Activated CD4-positive, alpha-beta T cell treated with anti-CD3 and anti-CD28 coated beads, Interleukin-2, amount 10 ng/mL, durations not matched to agents 7 days and 5 days (primary cell): ENCODE data around the gene CRYZL1. TPM values are rescaled to one million over a fixed set of nuclear protein-coding genes. Genes with fewer than 3 reads are reported as not detected.

ENCODE experiments used
- CTCF ChIA-PET: fragments of 350-600 bp; sonication (Branson Sonifier 250); formaldehyde crosslinking; loops from one replicate; lab custom pipeline; 2021; ENCODE audit warnings: antibody characterized with exemption; lab: Charles Lee
- POLR2A ChIA-PET: fragments of 350-600 bp; sonication (Branson Sonifier 250); formaldehyde crosslinking; loops from one replicate; lab custom pipeline; 2021; ENCODE audit warnings: antibody characterized with exemption; lab: Charles Lee
- DNase-seq: peaks from one replicate; pipeline ENCODE4 v3.0.0-alpha.2; 2020
- H3K27ac Mint-ChIP-seq: one replicate; pipeline ENCODE4 v1.8.0; 2021; ENCODE audit warnings: mild to moderate bottlenecking, moderate library complexity, mixed read lengths
- H3K27me3 Mint-ChIP-seq: one replicate; pipeline ENCODE4 v1.8.0; 2021; ENCODE audit warnings: mixed read lengths
- H3K36me3 Mint-ChIP-seq: one replicate; pipeline ENCODE4 v1.8.0; 2021; ENCODE audit warnings: low read depth, mixed read lengths
- H3K4me1 Mint-ChIP-seq: one replicate; pipeline ENCODE4 v1.8.0; 2021; ENCODE audit warnings: mixed read lengths
- H3K4me3 Mint-ChIP-seq: one replicate; pipeline ENCODE4 v1.8.0; 2021; ENCODE audit warnings: mild to moderate bottlenecking, moderate library complexity, mixed read lengths
- H3K9me3 Mint-ChIP-seq: one replicate; pipeline ENCODE4 v1.8.0; 2021; ENCODE audit warnings: mixed read lengths
- total RNA-seq, 2 experiments: library from RNA; stranded (reverse); gene quantifications; one replicate each; pipeline ENCODE4 v1.2.3, GENCODE V29; 2021

The CRYZL1 gene
- total RNA-seq, 2 experiments from 2014 or later = 34.5 to 38.4 TPM

DNA sequence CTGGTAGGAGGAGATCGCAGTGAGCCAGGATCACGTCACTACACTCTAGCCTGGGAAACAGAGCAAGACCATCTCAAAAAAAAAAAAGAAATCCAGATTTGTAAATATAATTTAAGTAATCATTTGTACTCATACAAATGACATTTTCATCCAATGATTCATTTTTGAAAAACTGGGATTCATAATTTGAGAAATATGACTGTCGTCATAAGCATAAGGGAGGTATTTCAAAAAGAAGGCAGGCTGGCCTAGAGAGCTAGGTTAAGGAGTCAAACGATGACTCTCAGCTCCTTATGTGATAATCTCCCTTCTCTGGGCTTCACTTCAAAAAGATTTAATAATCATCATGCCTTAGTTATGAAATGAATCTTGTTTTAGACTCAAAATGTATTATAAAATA is 101.9 kb downstream of the CRYZL1 start:
- H3K4me3 Mint-ChIP-seq = no peak overlapping the region

More for the DNA sequence above, 101.9 kb downstream of the CRYZL1 start:
- H3K36me3 Mint-ChIP-seq = peaks cover 49% of the 10 kb centered on the region
- H3K27me3 Mint-ChIP-seq = no peaks in the 10 kb centered on the region
- POLR2A ChIA-PET = no interaction called here
- peaks cover 30% of the 10 kb centered on the region for H3K4me1 Mint-ChIP-seq
- H3K27ac Mint-ChIP-seq = no peak overlapping the region
- no peak for DNase-seq
- CTCF ChIA-PET = interaction anchor here (0.6 to 1.1 kb wide), 2 partner anchors 18 to 736 kb away, joined by 3 to 4 read pairs; no protein-coding TSS in a partner anchor
- H3K9me3 Mint-ChIP-seq = no peaks in the 10 kb centered on the region

Other genes starting within 250 kb of the CRYZL1 start
- 10 to 100 TPM; 11.3 to 11.8 TPM for gene IFNGR2, start 238.3 kb downstream of the CRYZL1 start, total RNA-seq
- 10 to 100 TPM; 33.5 to 34.4 TPM for gene TMEM50B, start 161.8 kb downstream of the CRYZL1 start, total RNA-seq
- under 1 TPM; 0.40 to 0.58 TPM for gene DNAJC28, start 150.0 kb downstream of the CRYZL1 start, total RNA-seq
- 100 to 1,000 TPM; 123 to 124 TPM for gene GART, start 99.6 kb downstream of the CRYZL1 start, total RNA-seq
- 100 to 1,000 TPM; 310 to 322 TPM for gene SON, start 98.7 kb downstream of the CRYZL1 start, total RNA-seq
- 10 to 100 TPM; 39.6 to 41.5 TPM for gene DONSON, start 53.1 kb downstream of the CRYZL1 start, total RNA-seq
- 1 to 10 TPM; 3.0 to 3.3 TPM for gene ITSN1, start 760 bp upstream of the CRYZL1 start, total RNA-seq